ENCODE data around the gene SPOCK1. TPM values are rescaled to one million over a fixed set of nuclear protein-coding genes. Genes with fewer than 3 reads are reported as not detected.

Gene SPOCK1
- total and polyA plus RNA-seq, 12 donors: 13.7 to 70.3 (median 28.6) TPM

- DNase-seq (no peak), ATAC-seq (no peak)
- intact Hi-C loops (cut with DNase I): no loop called here
- H3K27me3 ChIP-seq: no peaks in the 10 kb centered on the region
- no peaks in the 10 kb centered on the region for H3K36me3 ChIP-seq
- no peaks in the 10 kb centered on the region for H3K9me3 ChIP-seq
- WGBS, 2 donors: 64 to 75% methylated on average over 3 of the region's 3 CpGs
- no peak overlapping the region for H3K27ac ChIP-seq
- no peak overlapping the region for H3K4me3 ChIP-seq
- TF ChIP-seq CTCF (IDR thresholded peaks at IDR 0.05): no peak
- H3K4me1 ChIP-seq: no peaks in the 10 kb centered on the region
Measured at GRCh38 chr5:137450759-137451158, 48.4 kb downstream of the SPOCK1 start.

- no peak overlapping the region for H3K27ac ChIP-seq
- 48 to 51% methylated on average over 3 of the region's 3 CpGs for WGBS, 2 donors
- no peaks in the 10 kb centered on the region for H3K27me3 ChIP-seq
- DNase-seq (no peak), ATAC-seq (no peak)
- H3K9me3 ChIP-seq: no peaks in the 10 kb centered on the region
- no peaks in the 10 kb centered on the region for H3K36me3 ChIP-seq
- no peak for TF ChIP-seq CTCF (IDR thresholded peaks at IDR 0.05)
- H3K4me1 ChIP-seq: no peaks in the 10 kb centered on the region
- intact Hi-C loops (cut with DNase I): no loop called here
- H3K4me3 ChIP-seq: no peak overlapping the region
Measured at GRCh38 chr5:137448868-137449267, 50.3 kb downstream of the SPOCK1 start.

- TF ChIP-seq CTCF (IDR thresholded peaks at IDR 0.05): no peak
- intact Hi-C loops (cut with DNase I): no loop called here
- 77 to 81% methylated on average over 4 of the region's 4 CpGs for WGBS, 2 donors
Measured at GRCh38 chr5:137446615-137447014, 52.5 kb downstream of the SPOCK1 start.

GRCh38 chr5:137446151-137446550 is 53.0 kb downstream of the SPOCK1 start:
- DNase-seq (no peak), ATAC-seq (no peak)
- TF ChIP-seq CTCF (IDR thresholded peaks at IDR 0.05): no peak
- Histone ChIP-seq H3K4me3 (no peak overlapping the region), H3K27me3 (no peaks in the 10 kb centered on the region), H3K27ac (no peak overlapping the region), H3K9me3 (no peaks in the 10 kb centered on the region), H3K36me3 (no peaks in the 10 kb centered on the region), H3K4me1 (peaks cover 0 to 7% (median 0%) of the 10 kb centered on the region in 9 donors)
- WGBS, 2 donors: 61 to 72% methylated on average over 1 of the region's 1 CpG
- intact Hi-C loops (cut with DNase I): no loop called here

More at GRCh38 chr5:137446615-137447014, 52.5 kb downstream of the SPOCK1 start:
- H3K27me3 ChIP-seq: no peaks in the 10 kb centered on the region
- H3K4me1 ChIP-seq: peaks cover 0 to 7% (median 0%) of the 10 kb centered on the region in 9 donors
- ATAC-seq (no peak), DNase-seq (no peak)
- H3K27ac ChIP-seq: no peak overlapping the region
- no peak overlapping the region for H3K4me3 ChIP-seq
- no peaks in the 10 kb centered on the region for H3K36me3 ChIP-seq
- H3K9me3 ChIP-seq: no peaks in the 10 kb centered on the region
